ENCODE results near the gene PNPT1.

PNPT1 gene

GRCh38 chr2:55595536-55595935 lies 98.1 kb downstream of the PNPT1 start:
- no peak for DNase-seq

- DNase-seq: no peak
These were observed 101.5 kb downstream of the PNPT1 start for GRCh38 chr2:55592130-55592529.

- DNase-seq: no peak
These were observed 102.7 kb downstream of the PNPT1 start for GRCh38 chr2:55590810-55591440.

GRCh38 chr2:55585451-55586080 lies 108.1 kb downstream of the PNPT1 start:
- DNase-seq: no peak

Measured in NCI-H1048 (cell line).